ENCODE measurements around the gene ATP9B. TPM values are rescaled to one million over a fixed set of nuclear protein-coding genes. Genes with fewer than 3 reads are reported as not detected.
"Not testable (repeated sequence)": the region's sequence is repeated elsewhere in the genome, so short reads cannot be mapped to it uniquely, and the experiment has no call there.

Gene ATP9B
- total and polyA plus RNA-seq, 9 donors, result 19.9 to 72.1 (median 43.2) TPM

- Histone ChIP-seq H3K4me1 (ENCODE audit: insufficient read depth) (no peaks in the 10 kb centered on the region), H3K9me3 (no peaks in the 10 kb centered on the region), H3K4me3 (no peak overlapping the region), H3K27ac (no peak overlapping the region), H3K36me3 (no peaks in the 10 kb centered on the region), H3K27me3 (no peaks in the 10 kb centered on the region)
- no peak for TF ChIP-seq CTCF (IDR thresholded peaks at IDR 0.05)
- TF ChIP-seq EP300 (IDR thresholded peaks at IDR 0.05), result no peak
- no peak for TF ChIP-seq POLR2A (IDR thresholded peaks at IDR 0.05)
- intact Hi-C loops (cut with DNase I), result no loop called here
- 89 to 100% (median 100%) methylated on average over 1 of the region's 1 CpG for WGBS, 3 donors
- no peak for DNase-seq
Observed at GRCh38 chr18:79164706-79165105, 95.5 kb downstream of the ATP9B start.

GRCh38 chr18:79166702-79167101 lies 97.5 kb downstream of the ATP9B start:
- TF ChIP-seq POLR2A (IDR thresholded peaks at IDR 0.05), result no peak
- no peak for TF ChIP-seq EP300 (IDR thresholded peaks at IDR 0.05)
- Histone ChIP-seq H3K4me1 (ENCODE audit: insufficient read depth) (peaks cover 3% of the 10 kb centered on the region), H3K27ac (no peak overlapping the region), H3K4me3 (no peak overlapping the region), H3K36me3 (no peaks in the 10 kb centered on the region), H3K27me3 (no peaks in the 10 kb centered on the region), H3K9me3 (no peaks in the 10 kb centered on the region)
- intact Hi-C loops (cut with DNase I), result loop anchor here in 1 of 4 donors (1.0 kb wide), 1 partner anchor 26 kb away; no protein-coding TSS in a partner anchor
- WGBS, 3 donors, result 96 to 97% (median 96%) methylated on average over 13 of the region's 13 CpGs
- no peak for DNase-seq

- Histone ChIP-seq H3K4me3 (no peak overlapping the region), H3K27me3 (no peaks in the 10 kb centered on the region), H3K9me3 (no peaks in the 10 kb centered on the region), H3K36me3 (no peaks in the 10 kb centered on the region), H3K27ac (no peak overlapping the region), H3K4me1 (ENCODE audit: insufficient read depth) (peaks cover 3% of the 10 kb centered on the region)
- intact Hi-C loops (cut with DNase I), result loop anchor here in 1 of 4 donors (1.0 kb wide), 1 partner anchor 25 kb away; no protein-coding TSS in a partner anchor
- 95 to 98% (median 98%) methylated on average over 15 to 18 of the region's 18 CpGs for WGBS, 3 donors
- no peak for TF ChIP-seq CTCF (IDR thresholded peaks at IDR 0.05)
- no peak for TF ChIP-seq POLR2A (IDR thresholded peaks at IDR 0.05)
- no peak for TF ChIP-seq EP300 (IDR thresholded peaks at IDR 0.05)
- no peak for DNase-seq
Observed at GRCh38 chr18:79167526-79168190, 98.5 kb downstream of the ATP9B start.

GRCh38 chr18:79169958-79170555 lies 100.9 kb downstream of the ATP9B start:
- Histone ChIP-seq H3K4me3 (no peak overlapping the region), H3K27ac (no peak overlapping the region), H3K4me1 (ENCODE audit: insufficient read depth) (peaks cover 3% of the 10 kb centered on the region), H3K27me3 (no peaks in the 10 kb centered on the region), H3K36me3 (no peaks in the 10 kb centered on the region), H3K9me3 (no peaks in the 10 kb centered on the region)
- intact Hi-C loops (cut with DNase I), result no loop called here
- WGBS, 3 donors, result 22 to 24% (median 23%) methylated on average over 8 of the region's 8 CpGs
- DNase-seq, result no peak
- TF ChIP-seq CTCF (IDR thresholded peaks at IDR 0.05) (no peak), POLR2A (IDR thresholded peaks at IDR 0.05) (no peak), EP300 (IDR thresholded peaks at IDR 0.05) (no peak)

- H3K4me1 ChIP-seq (ENCODE audit: insufficient read depth); intact Hi-C loops (cut with DNase I); H3K9me3 ChIP-seq; DNase-seq; H3K36me3 ChIP-seq; H3K27ac ChIP-seq; H3K27me3 ChIP-seq; H3K4me3 ChIP-seq: not testable (repeated sequence)
- WGBS, 3 donors, result 94 to 97% (median 97%) methylated on average over 9 to 25 of the region's 27 CpGs
Observed at GRCh38 chr18:79172331-79172730, 103.1 kb downstream of the ATP9B start.

Measured in ovary (tissue), 9 donors.